ENCODE results near the gene LYPD6B.

LYPD6B gene

GRCh38 chr2:149009576-149010461 lies 28.7 kb upstream of the LYPD6B start:
- DNase-seq (ENCODE audit: low read depth), result no peak
- TF ChIP-seq CTCF (IDR thresholded peaks at IDR 0.05; ENCODE audit: low read depth, low read length, missing control alignments), result no peak
- H3K4me3 ChIP-seq (ENCODE audit: low read depth, low read length), result no peak overlapping the region

GRCh38 chr2:149012545-149012944 lies 26.0 kb upstream of the LYPD6B start:
- TF ChIP-seq CTCF (IDR thresholded peaks at IDR 0.05; ENCODE audit: low read depth, low read length, missing control alignments), result no peak
- no peak overlapping the region for H3K4me3 ChIP-seq (ENCODE audit: low read depth, low read length)
- no peak for DNase-seq (ENCODE audit: low read depth)

- TF ChIP-seq CTCF (IDR thresholded peaks at IDR 0.05; ENCODE audit: low read depth, low read length, missing control alignments), result no peak
- no peak for DNase-seq (ENCODE audit: low read depth)
- no peak overlapping the region for H3K4me3 ChIP-seq (ENCODE audit: low read depth, low read length)
Measured at GRCh38 chr2:149015501-149015900, 23.0 kb upstream of the LYPD6B start.

- TF ChIP-seq CTCF (IDR thresholded peaks at IDR 0.05; ENCODE audit: low read depth, low read length, missing control alignments), result no peak
Measured at GRCh38 chr2:149015926-149016563, 22.5 kb upstream of the LYPD6B start.

GRCh38 chr2:149017116-149017985 lies 21.1 kb upstream of the LYPD6B start:
- TF ChIP-seq CTCF (IDR thresholded peaks at IDR 0.05; ENCODE audit: low read depth, low read length, missing control alignments), result peak; percentile 74
- H3K4me3 ChIP-seq (ENCODE audit: low read depth, low read length), result no peak overlapping the region
- DNase-seq (ENCODE audit: low read depth), result peak; percentile 71

More at GRCh38 chr2:149015926-149016563, 22.5 kb upstream of the LYPD6B start:
- no peak for DNase-seq (ENCODE audit: low read depth)
- no peak overlapping the region for H3K4me3 ChIP-seq (ENCODE audit: low read depth, low read length)

- TF ChIP-seq CTCF (IDR thresholded peaks at IDR 0.05; ENCODE audit: low read depth, low read length, missing control alignments), result no peak
Measured at GRCh38 chr2:149018981-149019380, 19.5 kb upstream of the LYPD6B start.

More at GRCh38 chr2:149018981-149019380, 19.5 kb upstream of the LYPD6B start:
- H3K4me3 ChIP-seq (ENCODE audit: low read depth, low read length), result no peak overlapping the region
- DNase-seq (ENCODE audit: low read depth), result no peak
